SJCRH30 (cell line): ENCODE measurements around the gene KIAA1328. TPM values are rescaled to one million over a fixed set of nuclear protein-coding genes. Genes with fewer than 3 reads are reported as not detected.
"Not testable (repeated sequence)": the region's sequence is repeated elsewhere in the genome, so short reads cannot be mapped to it uniquely, and the experiment has no call there.

Experiments
- DNase-seq, 2 experiments: peaks; one replicate each; pipeline ENCODE4 v3.0.0-alpha.2; 2015 to 2020
- H3K27ac ChIP-seq: fragments of 250-450 bp; sonication (Bioruptor Pico); 2 replicates; pipeline ENCODE4 v1.5.1; 2020; ENCODE audit warnings: mild to moderate bottlenecking, moderate library complexity
- H3K27me3 ChIP-seq: fragments of 250-450 bp; sonication (Bioruptor Pico); 2 replicates; pipeline ENCODE4 v1.5.1; 2020; ENCODE audit warnings: mild to moderate bottlenecking, moderate library complexity
- H3K36me3 ChIP-seq: fragments of 250-450 bp; sonication (Bioruptor Pico); 2 replicates; pipeline ENCODE4 v1.5.1; 2020; ENCODE audit warnings: mild to moderate bottlenecking, moderate library complexity
- H3K4me1 ChIP-seq: fragments of 250-450 bp; sonication (Bioruptor Pico); 2 replicates; pipeline ENCODE4 v1.5.1; 2020; ENCODE audit warnings: mild to moderate bottlenecking, moderate library complexity
- H3K4me3 ChIP-seq: fragments of 250-450 bp; sonication (Bioruptor Pico); 2 replicates; pipeline ENCODE4 v1.5.1; 2020; ENCODE audit warnings: mild to moderate bottlenecking, moderate library complexity
- H3K9me3 ChIP-seq: fragments of 250-450 bp; sonication (Bioruptor Pico); replicated peaks from 2 replicates; pipeline ENCODE4 v1.5.1; 2020; ENCODE audit warnings: mild to moderate bottlenecking, moderate library complexity
- total RNA-seq: library from RNA; depleted of rRNA; stranded (reverse); fragments of >200 nt; shearing (Covaris generic); gene quantifications from 2 replicates; pipeline ENCODE4 v1.2.3, GENCODE V29; 2014

Gene KIAA1328
- total RNA-seq, 1 experiment from 2014 or later, result 5.5 TPM

DNA sequence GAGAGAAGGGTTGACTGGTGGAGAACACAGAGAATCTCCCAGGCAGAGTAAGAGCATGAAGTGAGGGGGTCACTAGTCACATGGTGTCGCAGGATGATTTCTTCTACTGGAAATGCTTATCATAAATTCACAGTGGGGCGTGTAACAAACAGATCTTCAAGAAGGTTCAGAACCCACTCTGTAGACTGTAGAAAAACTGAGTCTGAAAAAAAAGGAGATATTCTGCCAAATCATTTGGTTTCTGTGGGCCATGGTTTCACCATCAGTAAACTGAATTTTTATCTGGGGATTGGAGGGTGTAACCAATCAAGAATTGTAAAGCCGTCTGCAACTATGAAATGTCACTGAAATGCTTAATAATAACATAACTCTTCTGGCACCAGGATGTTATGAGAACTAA is 15.1 kb upstream of the KIAA1328 start:
- no peaks in the 10 kb centered on the region for H3K9me3 ChIP-seq
- no peak overlapping the region for H3K27ac ChIP-seq
- H3K36me3 ChIP-seq, result no peaks in the 10 kb centered on the region
- H3K4me1 ChIP-seq, result no peaks in the 10 kb centered on the region
- DNase-seq, result no peak
- H3K27me3 ChIP-seq, result no peaks in the 10 kb centered on the region
- H3K4me3 ChIP-seq, result no peak overlapping the region

DNA sequence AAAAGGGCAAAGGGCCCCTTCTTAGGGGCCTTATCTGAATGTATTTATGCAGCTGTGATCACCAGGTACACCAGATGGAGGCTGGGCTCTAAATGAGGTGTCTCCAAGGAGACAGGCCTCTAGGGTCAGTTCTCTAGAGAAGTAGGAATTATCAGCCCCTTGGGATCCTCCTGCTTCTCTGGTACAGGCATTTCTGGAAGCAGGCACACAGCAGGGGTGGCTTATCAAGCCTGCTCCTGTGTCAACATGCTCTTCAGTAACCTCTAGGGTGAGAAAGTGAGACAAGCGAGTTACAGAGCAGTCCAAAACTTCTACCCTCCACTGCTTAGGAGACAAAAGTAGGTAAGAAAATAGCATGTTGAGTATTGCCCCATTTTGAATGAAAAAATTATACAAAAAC is 13.9 kb upstream of the KIAA1328 start:
- Histone ChIP-seq H3K4me1 (no peaks in the 10 kb centered on the region), H3K27ac (no peak overlapping the region), H3K27me3 (no peaks in the 10 kb centered on the region), H3K9me3 (no peaks in the 10 kb centered on the region), H3K4me3 (no peak overlapping the region), H3K36me3 (no peaks in the 10 kb centered on the region)
- no peak for DNase-seq

DNA sequence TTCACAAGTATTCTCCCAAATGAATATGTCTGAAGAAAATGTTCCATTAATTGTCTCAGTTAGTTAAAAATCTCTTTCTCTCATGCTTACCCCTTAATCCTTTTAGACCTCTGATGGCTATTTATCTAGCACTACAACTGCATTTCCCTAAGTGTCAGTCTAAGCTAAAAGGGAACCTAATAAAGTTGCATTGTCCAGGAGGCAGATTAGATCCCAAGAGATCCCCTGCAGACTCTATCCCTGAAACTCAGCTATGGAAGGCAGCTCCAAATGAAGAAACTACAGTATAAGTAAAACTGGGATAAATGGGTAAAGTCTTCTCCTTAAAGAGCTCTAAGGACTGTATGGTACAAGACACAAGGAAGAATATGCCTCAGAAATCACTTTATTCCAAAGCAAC is 12.8 kb upstream of the KIAA1328 start:
- H3K27ac ChIP-seq, H3K36me3 ChIP-seq, H3K27me3 ChIP-seq, H3K4me1 ChIP-seq, H3K9me3 ChIP-seq, DNase-seq, H3K4me3 ChIP-seq: not testable (repeated sequence)

DNA sequence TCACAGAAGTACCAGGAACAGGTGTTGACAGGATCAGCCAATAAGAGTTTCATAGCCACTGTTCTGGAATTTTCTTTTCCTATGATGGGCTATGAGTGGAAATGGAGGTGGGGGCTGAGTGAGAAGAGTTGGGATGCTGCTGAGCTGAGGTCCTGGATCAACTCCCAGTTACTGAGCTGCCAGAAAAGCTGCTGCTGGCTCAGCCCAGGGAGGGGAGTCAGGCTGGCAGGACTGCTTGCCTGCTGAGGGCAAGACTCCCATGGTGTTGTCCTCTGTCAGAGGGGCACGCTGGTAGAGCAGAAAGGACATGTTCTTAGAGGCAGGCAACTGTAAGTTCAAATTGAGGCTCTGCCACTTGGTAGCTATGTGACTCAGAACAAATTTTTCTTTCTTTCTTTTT is 11.9 kb upstream of the KIAA1328 start:
- H3K27ac ChIP-seq, result no peak overlapping the region
- no peaks in the 10 kb centered on the region for H3K36me3 ChIP-seq
- DNase-seq, result no peak
- H3K4me1 ChIP-seq, result no peaks in the 10 kb centered on the region
- H3K27me3 ChIP-seq, result no peaks in the 10 kb centered on the region
- no peaks in the 10 kb centered on the region for H3K9me3 ChIP-seq
- H3K4me3 ChIP-seq, result no peak overlapping the region

DNA sequence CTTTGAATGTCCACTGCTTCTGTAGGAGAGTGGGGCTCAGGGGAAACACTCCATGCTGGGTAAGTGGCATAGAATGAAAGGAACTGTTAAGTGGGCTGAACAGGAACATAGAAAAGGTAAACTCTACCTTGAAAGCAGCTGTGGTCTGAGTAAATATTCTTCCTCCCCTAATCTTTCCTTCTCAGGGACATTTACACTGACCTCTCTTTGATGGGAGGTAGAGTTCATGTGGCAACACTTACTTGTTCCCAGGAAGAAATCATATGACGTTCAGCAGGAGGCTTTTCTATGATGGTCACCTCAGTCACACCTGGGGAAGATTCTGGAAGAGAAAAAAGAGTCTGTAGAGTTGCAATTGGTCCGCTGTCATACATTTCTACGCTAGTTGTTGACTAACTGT is 10.3 kb upstream of the KIAA1328 start:
- Histone ChIP-seq H3K27ac (no peak overlapping the region), H3K9me3 (no peaks in the 10 kb centered on the region), H3K36me3 (no peaks in the 10 kb centered on the region), H3K4me3 (no peak overlapping the region), H3K27me3 (no peaks in the 10 kb centered on the region), H3K4me1 (no peaks in the 10 kb centered on the region)
- no peak for DNase-seq

DNA sequence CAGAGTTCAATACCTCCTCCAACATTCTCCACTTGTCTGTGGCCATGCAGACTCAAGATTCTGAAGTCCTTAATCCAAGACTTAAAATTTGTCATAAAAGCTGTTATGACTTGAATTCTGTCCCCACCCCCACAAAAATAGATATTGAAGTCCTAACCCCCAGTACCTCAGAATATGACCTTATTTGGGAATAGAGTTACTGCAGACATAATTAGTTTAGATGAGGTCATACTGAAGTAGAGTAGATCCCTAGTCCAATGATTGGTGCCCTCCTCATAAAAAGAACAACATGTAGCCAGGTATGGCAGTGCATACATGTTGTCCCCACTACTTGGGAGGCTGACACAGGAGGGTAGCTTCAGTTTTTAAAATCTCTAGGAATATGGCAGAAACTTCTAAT is 9.3 kb upstream of the KIAA1328 start:
- H3K27ac ChIP-seq, result no peak overlapping the region
- H3K4me1 ChIP-seq, result no peaks in the 10 kb centered on the region
- H3K27me3 ChIP-seq, result no peaks in the 10 kb centered on the region
- H3K9me3 ChIP-seq, result no peaks in the 10 kb centered on the region
- no peak for DNase-seq
- no peaks in the 10 kb centered on the region for H3K36me3 ChIP-seq
- no peak overlapping the region for H3K4me3 ChIP-seq

DNA sequence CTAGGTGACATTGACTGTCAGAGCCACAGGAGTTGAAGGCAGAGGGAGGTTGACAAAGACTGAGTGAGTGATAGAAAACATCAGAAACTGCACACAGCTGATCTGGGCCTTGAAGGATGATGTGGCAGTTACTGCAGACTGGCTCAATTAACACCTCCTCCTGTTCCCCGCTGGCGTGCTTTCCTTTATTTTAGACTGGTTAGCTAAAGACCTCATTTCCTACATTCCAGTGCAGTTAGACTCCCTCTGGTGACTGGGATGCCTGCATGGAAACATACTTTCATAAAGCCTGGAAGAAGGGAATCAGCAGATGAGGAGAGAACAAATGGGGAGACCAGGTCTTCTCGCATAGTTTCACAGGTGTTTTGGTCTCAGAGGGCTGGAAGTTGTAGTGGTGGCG is 7.2 kb upstream of the KIAA1328 start:
- no peak for DNase-seq
- Histone ChIP-seq H3K36me3 (no peaks in the 10 kb centered on the region), H3K27ac (no peak overlapping the region), H3K9me3 (no peaks in the 10 kb centered on the region), H3K27me3 (no peaks in the 10 kb centered on the region), H3K4me3 (no peak overlapping the region), H3K4me1 (no peaks in the 10 kb centered on the region)

DNA sequence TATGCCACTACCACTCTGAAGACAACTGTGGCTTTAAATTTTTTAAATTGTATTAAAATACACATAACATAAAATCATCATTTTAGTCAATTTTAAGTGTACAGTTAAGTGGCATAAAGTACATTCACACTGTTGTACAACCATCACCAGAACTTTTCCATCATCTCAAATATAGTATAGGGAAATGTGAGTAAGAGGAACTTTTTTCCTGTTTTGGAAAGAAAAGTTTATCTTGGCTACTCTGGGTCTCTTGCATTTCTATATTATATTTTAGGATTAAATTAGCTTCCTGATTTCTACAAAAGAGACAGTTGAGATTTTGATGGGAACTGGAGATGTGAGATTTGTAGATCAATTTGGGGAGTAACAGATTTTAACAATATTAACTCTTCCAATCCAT is 3.4 kb upstream of the KIAA1328 start:
- DNase-seq, result no peak
- Histone ChIP-seq H3K27ac (no peak overlapping the region), H3K4me3 (no peak overlapping the region), H3K4me1 (no peaks in the 10 kb centered on the region; the same call in 1 of the 2 replicates), H3K27me3 (no peaks in the 10 kb centered on the region), H3K9me3 (no peaks in the 10 kb centered on the region), H3K36me3 (no peaks in the 10 kb centered on the region)

DNA sequence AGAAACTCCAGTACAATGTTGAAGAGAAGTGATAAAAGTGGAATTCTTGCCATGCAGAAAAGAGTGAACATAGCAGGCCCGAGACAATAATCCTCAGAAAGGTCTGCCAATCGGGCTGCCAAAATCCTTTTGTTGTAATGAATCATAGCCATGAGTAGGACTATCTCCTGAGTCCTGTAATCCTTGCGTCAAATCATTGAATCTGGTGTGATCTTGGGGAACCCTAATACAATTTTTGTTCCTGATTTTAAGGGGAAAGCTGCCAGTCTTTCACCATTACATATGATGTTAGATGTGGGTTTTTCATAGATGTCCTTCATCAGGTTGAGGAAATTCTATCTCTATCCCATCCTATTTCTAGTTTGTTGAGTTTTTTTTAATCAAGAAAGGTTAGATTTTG is 2.4 kb upstream of the KIAA1328 start:
- Histone ChIP-seq H3K36me3 (no peaks in the 10 kb centered on the region), H3K27ac (no peak overlapping the region), H3K4me1 (no peaks in the 10 kb centered on the region; the same call in 1 of the 2 replicates), H3K27me3 (no peaks in the 10 kb centered on the region), H3K4me3 (no peak overlapping the region), H3K9me3 (no peaks in the 10 kb centered on the region)
- DNase-seq, result no peak

DNA sequence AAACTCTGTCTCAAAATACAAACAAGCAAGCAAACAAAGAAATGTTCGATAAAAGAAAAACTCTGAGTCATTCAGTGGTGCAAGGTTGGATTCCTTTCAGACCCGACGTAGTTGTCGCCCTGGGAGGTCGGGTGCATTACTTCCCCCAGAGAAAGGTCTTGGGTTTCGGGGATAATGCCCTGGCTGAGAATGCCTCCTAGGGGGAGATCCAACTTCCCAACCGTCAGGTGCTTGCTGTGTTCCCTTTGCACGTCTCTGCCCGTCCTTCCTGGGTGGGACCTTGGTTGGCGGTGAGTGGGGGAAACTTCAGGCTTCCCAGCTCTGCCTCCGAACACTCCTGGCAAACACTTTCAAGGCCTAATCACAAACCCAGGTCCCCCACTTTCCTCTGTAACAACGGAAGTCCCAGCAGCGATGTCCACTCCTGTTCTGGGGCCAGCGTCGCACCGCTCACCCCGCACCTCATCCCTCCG is 734 bp upstream of the KIAA1328 start:
- H3K27ac ChIP-seq, result peak overlapping the region; percentile 61
- no peaks in the 10 kb centered on the region for H3K27me3 ChIP-seq
- no peaks in the 10 kb centered on the region; the same call in 1 of the 2 replicates for H3K4me1 ChIP-seq
- H3K4me3 ChIP-seq, result peak overlapping the region; percentile 75
- H3K36me3 ChIP-seq, result no peaks in the 10 kb centered on the region
- DNase-seq, result peak in 1 of 2 experiments; percentile 41
- H3K9me3 ChIP-seq, result no peaks in the 10 kb centered on the region

DNA sequence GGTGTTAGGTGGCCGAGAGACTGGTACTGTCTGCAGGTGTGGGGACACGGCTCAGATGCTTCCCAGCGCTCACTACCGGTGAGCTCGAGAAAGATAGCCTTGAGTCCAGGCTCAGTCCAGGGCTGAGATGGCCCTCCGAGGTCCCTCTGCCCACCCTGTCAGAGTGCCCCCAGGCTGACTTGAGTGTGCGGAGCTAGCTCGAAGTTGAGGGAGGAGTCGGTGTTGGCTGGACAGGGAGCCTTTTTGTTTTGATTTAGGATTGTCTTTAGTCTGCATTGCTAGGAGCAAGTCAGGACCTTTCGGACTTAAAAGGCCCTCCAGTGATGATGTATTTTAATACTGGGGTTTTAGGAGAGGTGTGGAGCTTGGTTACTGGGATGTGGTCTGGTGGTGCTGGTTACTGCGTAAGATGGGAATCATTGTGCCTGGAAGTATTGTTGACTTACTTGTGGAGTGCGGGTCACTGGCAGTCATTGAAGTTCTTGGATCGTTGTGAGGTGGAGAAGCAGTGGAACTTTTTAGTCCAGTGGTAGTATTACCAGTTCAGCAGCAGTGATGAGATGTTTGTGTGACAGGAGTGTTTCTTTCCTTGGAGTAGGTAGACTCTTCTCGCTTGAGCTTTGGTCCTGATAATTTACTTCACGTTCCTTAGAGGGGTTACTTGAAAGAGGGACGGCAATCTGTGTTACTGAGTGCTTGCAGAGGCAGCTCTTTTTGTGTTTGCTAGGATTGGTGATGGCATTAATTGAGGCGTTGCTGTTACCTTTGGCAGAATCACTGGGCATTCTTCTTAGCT is 633 bp downstream of the KIAA1328 start:
- peak overlapping the region; percentile 61; the same call in 1 of the 2 replicates for H3K27ac ChIP-seq
- no peaks in the 10 kb centered on the region; the same call in 1 of the 2 replicates for H3K4me1 ChIP-seq
- no peaks in the 10 kb centered on the region for H3K9me3 ChIP-seq
- no peak for DNase-seq
- H3K36me3 ChIP-seq, result no peaks in the 10 kb centered on the region
- H3K27me3 ChIP-seq, result no peaks in the 10 kb centered on the region
- peak overlapping the region; percentile 75 for H3K4me3 ChIP-seq

DNA sequence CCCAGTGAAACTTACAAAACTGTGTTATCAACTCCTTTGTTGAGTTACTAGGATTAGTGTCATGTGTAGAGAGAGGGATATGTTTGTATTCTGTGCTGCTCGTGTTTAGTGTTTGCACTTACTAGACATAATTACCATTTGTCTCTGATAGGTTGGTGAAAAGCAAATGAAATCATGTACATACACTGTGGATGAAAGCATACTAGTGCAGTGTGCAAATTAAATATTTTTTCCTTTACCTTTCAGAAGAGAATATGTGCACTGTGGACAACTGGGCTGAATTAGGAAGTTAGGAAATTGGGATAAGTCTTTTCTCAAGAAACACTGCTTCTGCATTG is 1.2 kb downstream of the KIAA1328 start:
- H3K4me3 ChIP-seq, result peak overlapping the region; percentile 75
- no peak overlapping the region for H3K27ac ChIP-seq
- H3K36me3 ChIP-seq, result no peaks in the 10 kb centered on the region
- no peaks in the 10 kb centered on the region for H3K27me3 ChIP-seq
- no peaks in the 10 kb centered on the region; the same call in 1 of the 2 replicates for H3K4me1 ChIP-seq
- no peaks in the 10 kb centered on the region for H3K9me3 ChIP-seq
- no peak for DNase-seq

DNA sequence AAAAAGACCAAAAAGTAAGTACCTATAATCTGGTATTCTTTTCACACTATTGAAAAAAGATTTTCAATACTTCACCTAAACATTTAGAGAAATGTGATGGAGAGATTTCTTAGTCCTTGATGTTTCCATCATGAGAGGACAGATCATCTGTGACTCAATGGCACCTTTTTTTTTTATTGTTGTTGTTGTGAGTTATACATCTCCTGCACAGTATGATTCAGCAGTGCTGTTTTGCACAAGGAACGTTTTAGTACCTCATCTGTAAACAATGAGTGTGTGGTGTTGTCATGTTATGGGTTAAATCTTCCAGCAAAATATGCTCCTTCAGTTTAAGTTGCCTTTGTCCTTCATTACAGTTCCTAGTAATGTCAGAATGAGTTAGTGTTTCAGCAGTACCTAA is 2.2 kb downstream of the KIAA1328 start:
- no peak overlapping the region for H3K4me3 ChIP-seq
- DNase-seq, result no peak
- no peaks in the 10 kb centered on the region for H3K36me3 ChIP-seq
- H3K27me3 ChIP-seq, result no peaks in the 10 kb centered on the region
- no peak overlapping the region for H3K27ac ChIP-seq
- no peaks in the 10 kb centered on the region; the same call in 1 of the 2 replicates for H3K4me1 ChIP-seq
- H3K9me3 ChIP-seq, result no peaks in the 10 kb centered on the region

DNA sequence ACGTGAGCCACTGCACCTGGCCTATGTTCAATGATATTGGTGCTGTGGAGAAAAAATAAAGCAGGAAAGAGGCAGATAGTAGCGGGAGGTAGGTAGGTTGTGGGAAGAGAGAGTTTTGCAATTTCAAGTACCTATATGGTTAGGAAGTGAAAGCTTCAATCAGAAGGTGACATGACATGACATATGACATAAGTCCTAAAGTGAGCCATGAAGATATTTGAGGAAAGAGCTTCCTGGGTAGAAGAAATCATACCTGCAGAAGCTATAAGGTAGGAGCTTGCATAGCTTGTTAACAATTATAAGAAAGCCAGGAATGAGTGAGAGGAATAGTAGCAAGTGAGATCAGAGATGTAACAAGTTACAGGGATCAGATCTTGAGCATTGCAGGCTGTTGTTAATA is 4.2 kb downstream of the KIAA1328 start:
- Histone ChIP-seq H3K27me3 (no peaks in the 10 kb centered on the region), H3K4me1 (no peaks in the 10 kb centered on the region; the same call in 1 of the 2 replicates), H3K9me3 (no peaks in the 10 kb centered on the region), H3K36me3 (no peaks in the 10 kb centered on the region), H3K27ac (no peak overlapping the region), H3K4me3 (no peak overlapping the region)
- DNase-seq, result no peak

DNA sequence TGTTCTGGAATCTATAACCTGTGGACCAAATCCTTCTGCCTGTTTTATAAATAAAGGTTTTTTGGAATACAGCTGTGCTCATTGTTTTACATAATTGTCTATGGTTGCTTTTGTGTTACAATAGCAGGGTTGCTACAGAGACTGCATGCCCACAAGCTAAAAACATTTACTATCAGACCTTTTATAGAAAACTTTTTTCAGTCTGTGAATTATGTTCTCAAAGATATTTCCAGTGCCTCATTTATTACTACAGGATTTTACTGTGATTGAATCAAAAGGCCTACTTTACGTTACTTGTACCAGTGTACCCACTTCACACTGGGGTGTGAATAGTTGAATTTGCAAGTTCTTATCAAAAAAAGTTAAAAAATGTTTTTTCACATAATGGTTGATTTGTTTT is 7.0 kb downstream of the KIAA1328 start:
- Histone ChIP-seq H3K4me3 (no peak overlapping the region), H3K9me3 (no peaks in the 10 kb centered on the region), H3K4me1 (no peaks in the 10 kb centered on the region), H3K36me3 (no peaks in the 10 kb centered on the region), H3K27me3 (no peaks in the 10 kb centered on the region), H3K27ac (no peak overlapping the region)
- DNase-seq, result no peak

DNA sequence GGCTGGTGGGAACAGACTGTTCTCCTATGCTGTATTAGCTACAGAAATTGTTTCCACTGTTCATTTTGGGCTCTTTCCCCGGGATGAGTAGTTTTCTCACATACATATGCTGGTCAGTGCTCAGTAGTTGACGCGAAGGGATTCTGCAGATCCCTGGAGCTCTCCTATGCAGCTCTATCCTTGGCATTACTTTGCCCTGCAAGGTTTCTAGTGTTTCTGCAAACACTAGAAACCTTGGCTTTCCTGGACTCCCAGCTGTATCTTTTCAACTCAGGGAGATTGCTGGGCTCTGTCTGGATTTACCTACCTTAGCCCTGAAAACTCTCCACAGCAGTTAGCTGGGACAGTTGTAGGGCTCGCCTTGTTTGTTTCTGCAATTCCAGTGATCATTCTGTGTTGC is 10.9 kb downstream of the KIAA1328 start:
- H3K4me1 ChIP-seq, result no peaks in the 10 kb centered on the region
- H3K4me3 ChIP-seq, result no peak overlapping the region
- H3K27ac ChIP-seq, result no peak overlapping the region
- H3K9me3 ChIP-seq, result no peaks in the 10 kb centered on the region
- no peak for DNase-seq
- H3K36me3 ChIP-seq, result no peaks in the 10 kb centered on the region
- H3K27me3 ChIP-seq, result no peaks in the 10 kb centered on the region
